Stomach (tissue), 9 donors: ENCODE results near the gene TMEM164. TPM values are rescaled to one million over a fixed set of nuclear protein-coding genes. Genes with fewer than 3 reads are reported as not detected.
"Not testable (repeated sequence)": the region's sequence is repeated elsewhere in the genome, so short reads cannot be mapped to it uniquely, and the experiment has no call there.

Experiments used
- DNase-seq, 2 donors: peaks; one replicate each; pipeline versions ENCODE4 v3.0.0 to v3.0.0-alpha.2; 2013 to 2019
- H3K27ac ChIP-seq, 5 donors: fragments of 200-600 bp in 4 of 5; sonication (generic) in 4 of 5; one replicate each; pipeline ENCODE4 v1.5.1; 2013 to 2019; ENCODE audit warnings: mild to moderate bottlenecking in 1 of 5, moderate library complexity in 1 of 5
- H3K27me3 ChIP-seq, 3 donors: fragments of 200-600 bp; sonication (generic); one replicate each; pipeline ENCODE4 v1.5.1; 2017 to 2019; ENCODE audit warnings: mixed run types in 1 of 3
- H3K36me3 ChIP-seq, 4 donors: fragments of 200-600 bp; sonication (generic); 1 replicate in 3 of 4; 2 replicates in 1 of 4; pipeline ENCODE4 v1.5.1; 2016 to 2019
- H3K4me1 ChIP-seq, 4 donors: fragments of 200-600 bp; sonication (generic); one replicate each; pipeline ENCODE4 v1.5.1; 2016 to 2019
- H3K4me3 ChIP-seq, 4 donors: fragments of 200-600 bp; sonication (generic) in 3 of 4; one replicate each; pipeline ENCODE4 v1.5.1; 2016 to 2019; ENCODE audit warnings: mild to moderate bottlenecking in 1 of 4
- H3K9me3 ChIP-seq, 4 donors: fragments of 200-600 bp; sonication (generic); one replicate each; pipeline ENCODE4 v1.5.1; 2016 to 2019
- EP300 ChIP-seq: sonication (generic); formaldehyde crosslinking; IDR thresholded peaks from one replicate; pipeline ENCODE4 v1.6.1; 2017; ENCODE audit warnings: antibody characterized with exemption
- POLR2A ChIP-seq, 4 donors: fragments of 450-650 bp; IDR thresholded peaks; one replicate each; pipeline ENCODE4 v1.6.1; 2016; ENCODE audit warnings: antibody characterized with exemption in 4 of 4, control low read depth in 2 of 4, mild to moderate bottlenecking in 1 of 4, moderate library complexity in 1 of 4
- POLR2AphosphoS5 ChIP-seq, 3 donors: sonication (generic); formaldehyde crosslinking; IDR thresholded peaks; one replicate each; pipeline ENCODE4 v1.6.1; 2016; ENCODE audit warnings: antibody characterized with exemption in 3 of 3
- WGBS, 5 donors: extraction: QIAGEN DNeasy Blood & Tissue Kit in 3 of 5; methylation state at CpG; one replicate each; pipeline versions ENCODE4 v1.1.5 to v1.1.7; 2013 to 2018; 5-methylcytosine and 5-hydroxymethylcytosine counted together
- intact Hi-C: fragments of 100-400 bp; cut with DNase I; formaldehyde crosslinking; loops from one replicate; pipeline ENCODE4 v1.15.1; 2023; ENCODE audit warnings: low total_unique reads
- polyA plus RNA-seq, 3 donors: library from polyadenylated mRNA; stranded (reverse); fragments of 200-250 nt; gene quantifications; one replicate each; pipeline ENCODE4 v1.2.3, GENCODE V29; 2013
- total RNA-seq, 5 donors: library from RNA; depleted of rRNA; stranded (reverse); fragments of >200 nt; gene quantifications; one replicate each; pipeline versions ENCODE4 v1.1.0 to v1.2.3, GENCODE V29; 2014 to 2016
- TF ChIP-seq, protein P1 (sequence below), 7 experiments: fragments of 450-650 bp in 4 of 7; fragments of 200-600 bp in 3 of 7; sonication (generic) in 3 of 7; IDR thresholded peaks; one replicate each; pipeline ENCODE4 v1.5.1; 2016 to 2019; ENCODE audit warnings: antibody characterized with exemption in 7 of 7, control low read depth in 2 of 7, mild to moderate bottlenecking in 1 of 7
- donor health status: healthy with polysubstance abuse.
- donor health status: Bipolar disorder and iron deficiency.
- donor health status: healthy.

TMEM164 gene
- total and polyA plus RNA-seq, 8 donors: 4.9 to 29.7 (median 11.6) TPM

DNA sequence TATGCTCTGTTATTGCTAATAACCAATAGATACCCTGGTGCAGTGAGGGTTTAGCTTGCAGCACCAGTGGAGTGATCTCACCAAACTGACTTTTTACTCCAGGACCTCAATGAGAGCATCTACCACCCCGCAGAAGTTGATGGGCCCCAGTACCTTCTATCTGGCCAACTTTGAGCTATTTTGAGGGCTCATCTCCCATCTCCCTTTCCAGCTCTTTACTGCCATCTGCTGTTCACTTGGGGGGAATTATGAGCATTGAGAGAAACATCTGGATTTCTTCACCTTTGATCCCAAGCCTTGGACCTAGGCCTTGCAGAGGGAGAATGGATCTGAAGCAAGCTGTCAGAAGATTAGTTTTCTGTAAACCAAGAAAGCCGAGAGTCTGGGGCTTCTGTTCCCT, 143.6 kb downstream of the TMEM164 start:
- no peaks in the 10 kb centered on the region for H3K27me3 ChIP-seq
- H3K9me3 ChIP-seq: no peaks in the 10 kb centered on the region
- H3K4me3 ChIP-seq: no peak overlapping the region
- H3K4me1 ChIP-seq: peaks cover 0 to 5% (median 0%) of the 10 kb centered on the region in 4 donors
- intact Hi-C loops: loop anchor here (10.0 kb wide), 1 partner anchor 222 kb away; no protein-coding TSS in a partner anchor
- no peak overlapping the region for H3K27ac ChIP-seq
- peak in 1 of 2 donors; percentile 76 for DNase-seq
- 9 to 20% (median 20%) methylated on average over 2 of the region's 2 CpGs for WGBS, 5 donors
- H3K36me3 ChIP-seq: peaks cover 0 to 4% (median 2%) of the 10 kb centered on the region in 4 donors
- TF ChIP-seq EP300 (no peak), POLR2AphosphoS5 (IDR thresholded peaks at IDR 0.05) (no peak), POLR2A (IDR thresholded peaks at IDR 0.05) (no peak)
- TF ChIP-seq, protein P1, sequence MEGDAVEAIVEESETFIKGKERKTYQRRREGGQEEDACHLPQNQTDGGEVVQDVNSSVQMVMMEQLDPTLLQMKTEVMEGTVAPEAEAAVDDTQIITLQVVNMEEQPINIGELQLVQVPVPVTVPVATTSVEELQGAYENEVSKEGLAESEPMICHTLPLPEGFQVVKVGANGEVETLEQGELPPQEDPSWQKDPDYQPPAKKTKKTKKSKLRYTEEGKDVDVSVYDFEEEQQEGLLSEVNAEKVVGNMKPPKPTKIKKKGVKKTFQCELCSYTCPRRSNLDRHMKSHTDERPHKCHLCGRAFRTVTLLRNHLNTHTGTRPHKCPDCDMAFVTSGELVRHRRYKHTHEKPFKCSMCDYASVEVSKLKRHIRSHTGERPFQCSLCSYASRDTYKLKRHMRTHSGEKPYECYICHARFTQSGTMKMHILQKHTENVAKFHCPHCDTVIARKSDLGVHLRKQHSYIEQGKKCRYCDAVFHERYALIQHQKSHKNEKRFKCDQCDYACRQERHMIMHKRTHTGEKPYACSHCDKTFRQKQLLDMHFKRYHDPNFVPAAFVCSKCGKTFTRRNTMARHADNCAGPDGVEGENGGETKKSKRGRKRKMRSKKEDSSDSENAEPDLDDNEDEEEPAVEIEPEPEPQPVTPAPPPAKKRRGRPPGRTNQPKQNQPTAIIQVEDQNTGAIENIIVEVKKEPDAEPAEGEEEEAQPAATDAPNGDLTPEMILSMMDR (IDR thresholded peaks at IDR 0.05): peak in 3 of 7 experiments; percentile 31 to 63 (median 51)

DNA sequence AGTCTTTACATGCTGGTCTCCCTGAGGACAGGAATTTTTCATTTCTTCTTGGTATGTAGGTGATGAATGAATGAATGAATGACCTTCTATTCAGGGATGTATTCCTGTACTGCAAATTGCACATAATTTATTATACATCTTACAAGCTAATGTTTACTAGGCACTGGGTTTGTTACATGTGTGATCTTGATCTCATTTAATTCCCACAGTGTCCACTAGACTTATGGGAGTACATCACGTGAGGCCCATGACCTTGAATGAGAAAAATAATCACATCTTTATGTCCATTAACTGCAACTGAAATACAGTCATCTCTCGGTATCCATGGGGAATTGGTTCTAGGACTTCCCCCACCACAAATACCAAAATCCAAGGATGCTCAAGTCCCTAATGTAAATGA, 150.3 kb downstream of the TMEM164 start:
- H3K27me3 ChIP-seq: peaks cover 0 to 8% (median 0%) of the 10 kb centered on the region in 3 donors
- intact Hi-C loops: no loop called here

DNA sequence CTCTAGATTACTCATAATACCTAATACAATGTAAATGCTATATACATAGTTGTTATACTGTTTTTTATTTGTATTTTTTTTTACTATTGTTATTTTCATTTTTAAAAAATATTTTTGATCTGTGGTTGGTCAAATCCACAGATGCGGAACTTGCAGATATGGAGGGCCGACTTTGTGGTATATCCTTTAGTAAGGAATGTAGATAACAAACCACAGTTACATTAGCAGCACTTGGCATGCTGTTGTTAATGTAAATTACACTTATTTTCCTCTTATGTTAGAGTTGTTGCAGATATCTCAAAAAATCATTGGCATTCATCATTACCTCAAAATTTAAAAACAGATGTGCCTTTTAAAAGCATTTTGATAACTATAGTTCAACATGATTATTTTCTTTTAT, 151.0 kb downstream of the TMEM164 start:
- intact Hi-C loops: no loop called here
- TF ChIP-seq, protein P1 (IDR thresholded peaks at IDR 0.05): no peak
- no peak for TF ChIP-seq POLR2AphosphoS5 (IDR thresholded peaks at IDR 0.05)
- TF ChIP-seq EP300: no peak
- no peak for TF ChIP-seq POLR2A (IDR thresholded peaks at IDR 0.05)
- H3K27ac ChIP-seq: no peak overlapping the region
- no peaks in the 10 kb centered on the region for H3K4me1 ChIP-seq
- no peak overlapping the region for H3K4me3 ChIP-seq
- peaks cover 0 to 8% (median 0%) of the 10 kb centered on the region in 3 donors for H3K27me3 ChIP-seq
- no peak for DNase-seq
- H3K9me3 ChIP-seq: no peaks in the 10 kb centered on the region
- 49 to 69% (median 57%) methylated on average over 2 of the region's 2 CpGs for WGBS, 5 donors
- peaks cover 0 to 4% (median 0%) of the 10 kb centered on the region in 4 donors for H3K36me3 ChIP-seq

More for the DNA sequence above, 150.3 kb downstream of the TMEM164 start:
- no peak for DNase-seq
- 68 to 97% (median 90%) methylated on average over 2 of the region's 2 CpGs for WGBS, 5 donors
- Histone ChIP-seq H3K9me3 (no peaks in the 10 kb centered on the region), H3K36me3 (peaks cover 0 to 4% (median 0%) of the 10 kb centered on the region in 4 donors), H3K27ac (no peak overlapping the region), H3K4me1 (no peaks in the 10 kb centered on the region), H3K4me3 (no peak overlapping the region)
- no peak for TF ChIP-seq EP300
- TF ChIP-seq POLR2AphosphoS5 (IDR thresholded peaks at IDR 0.05): no peak
- TF ChIP-seq, protein P1 (IDR thresholded peaks at IDR 0.05): no peak
- TF ChIP-seq POLR2A (IDR thresholded peaks at IDR 0.05): no peak

DNA sequence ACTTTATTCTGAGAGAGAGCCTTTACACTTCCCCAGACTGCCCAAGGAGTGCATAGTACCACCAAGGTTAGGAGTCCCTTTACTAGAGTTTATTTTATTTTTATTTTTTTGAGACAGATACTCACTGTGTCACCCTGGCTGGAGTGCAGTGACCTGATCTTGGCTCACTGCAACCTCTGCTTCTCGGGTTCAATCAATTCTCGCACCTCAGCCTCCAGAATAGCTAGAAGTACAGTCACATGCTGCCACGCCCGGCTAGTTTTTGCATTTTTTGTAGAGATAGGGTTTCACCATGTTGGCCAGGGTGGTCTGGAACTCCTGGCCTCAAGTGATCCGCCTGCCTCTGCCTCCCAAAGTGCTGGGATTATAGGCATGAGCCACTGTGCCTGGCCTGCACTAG, 151.4 kb downstream of the TMEM164 start:
- DNase-seq, H3K4me1 ChIP-seq, H3K36me3 ChIP-seq, H3K27me3 ChIP-seq, intact Hi-C loops, H3K4me3 ChIP-seq, H3K27ac ChIP-seq, H3K9me3 ChIP-seq: not testable (repeated sequence)
- 62 to 83% (median 67%) methylated on average over 5 of the region's 5 CpGs for WGBS, 5 donors

DNA sequence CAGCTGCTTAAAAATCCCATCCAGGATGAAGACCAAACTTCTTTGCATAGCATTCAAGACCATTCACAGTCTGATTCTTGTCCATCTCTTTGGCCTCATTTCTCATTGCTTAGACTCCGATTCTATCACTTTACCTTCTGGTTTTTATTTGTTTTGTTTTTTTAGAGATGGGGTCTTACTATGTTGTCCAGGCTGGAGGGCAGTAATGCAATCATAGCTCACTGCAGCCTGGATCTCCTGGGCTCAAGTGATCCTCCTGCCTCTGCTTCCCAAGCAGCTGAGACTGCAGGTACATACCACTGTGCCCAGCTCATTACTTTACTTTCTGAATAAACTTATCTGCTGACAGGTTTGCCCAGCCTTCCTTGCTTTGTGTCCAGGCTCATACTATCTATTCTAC, 152.8 kb downstream of the TMEM164 start:
- H3K36me3 ChIP-seq: no peaks in the 10 kb centered on the region
- 67 to 100% (median 88%) methylated on average over 1 of the region's 1 CpG for WGBS, 5 donors
- peaks cover 0 to 8% (median 0%) of the 10 kb centered on the region in 3 donors for H3K27me3 ChIP-seq
- no peaks in the 10 kb centered on the region for H3K4me1 ChIP-seq
- H3K27ac ChIP-seq: no peak overlapping the region
- no peak overlapping the region for H3K4me3 ChIP-seq
- intact Hi-C loops: no loop called here
- TF ChIP-seq POLR2A (IDR thresholded peaks at IDR 0.05) (no peak), EP300 (no peak), POLR2AphosphoS5 (IDR thresholded peaks at IDR 0.05) (no peak)
- TF ChIP-seq, protein P1 (IDR thresholded peaks at IDR 0.05): no peak
- no peak for DNase-seq
- H3K9me3 ChIP-seq: no peaks in the 10 kb centered on the region
